GM21423 (cell line): ENCODE measurements around the gene SNX21.

Experiments
- ATAC-seq: cut with Tn5 transposase; IDR thresholded peaks from one replicate; pipeline ENCODE4 v1.9.1; 2021; ENCODE audit warnings: mild to moderate bottlenecking, moderate library complexity; ENCODE audit not compliant: unreplicated experiment

The SNX21 gene

DNA sequence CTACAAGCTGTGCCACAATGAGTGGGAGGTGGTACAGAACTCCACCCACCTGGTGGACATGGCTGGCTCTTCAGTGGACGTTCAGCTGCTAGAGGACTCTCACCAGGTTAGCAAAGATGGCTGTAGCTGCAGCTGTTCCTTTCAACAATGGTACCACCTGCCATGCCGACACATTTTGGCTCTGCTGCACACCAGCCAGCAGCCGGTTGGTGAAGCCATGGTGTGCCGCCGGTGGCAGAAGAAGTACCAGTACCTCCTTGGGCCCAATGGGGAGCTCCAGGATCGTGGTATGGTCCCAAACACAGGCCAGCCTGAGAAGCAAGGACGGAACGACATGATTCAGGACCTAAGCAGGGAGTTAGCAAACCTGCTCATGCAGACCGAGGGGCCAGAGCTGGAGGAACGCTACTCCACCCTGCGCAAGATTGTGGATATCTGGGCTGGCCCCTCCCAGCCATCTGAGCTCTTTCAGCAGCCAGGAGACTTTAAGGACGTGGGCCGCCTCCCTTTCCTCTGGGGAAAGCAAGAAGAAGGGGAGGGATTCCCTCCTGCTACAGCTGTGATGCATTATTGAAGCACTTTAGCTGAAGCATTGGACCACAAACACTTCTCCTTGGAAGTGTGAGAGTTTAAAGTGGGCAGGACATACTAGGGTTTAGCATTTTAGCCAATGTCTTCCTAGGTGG, 44.6 kb downstream of the SNX21 start:
- no peak for ATAC-seq

DNA sequence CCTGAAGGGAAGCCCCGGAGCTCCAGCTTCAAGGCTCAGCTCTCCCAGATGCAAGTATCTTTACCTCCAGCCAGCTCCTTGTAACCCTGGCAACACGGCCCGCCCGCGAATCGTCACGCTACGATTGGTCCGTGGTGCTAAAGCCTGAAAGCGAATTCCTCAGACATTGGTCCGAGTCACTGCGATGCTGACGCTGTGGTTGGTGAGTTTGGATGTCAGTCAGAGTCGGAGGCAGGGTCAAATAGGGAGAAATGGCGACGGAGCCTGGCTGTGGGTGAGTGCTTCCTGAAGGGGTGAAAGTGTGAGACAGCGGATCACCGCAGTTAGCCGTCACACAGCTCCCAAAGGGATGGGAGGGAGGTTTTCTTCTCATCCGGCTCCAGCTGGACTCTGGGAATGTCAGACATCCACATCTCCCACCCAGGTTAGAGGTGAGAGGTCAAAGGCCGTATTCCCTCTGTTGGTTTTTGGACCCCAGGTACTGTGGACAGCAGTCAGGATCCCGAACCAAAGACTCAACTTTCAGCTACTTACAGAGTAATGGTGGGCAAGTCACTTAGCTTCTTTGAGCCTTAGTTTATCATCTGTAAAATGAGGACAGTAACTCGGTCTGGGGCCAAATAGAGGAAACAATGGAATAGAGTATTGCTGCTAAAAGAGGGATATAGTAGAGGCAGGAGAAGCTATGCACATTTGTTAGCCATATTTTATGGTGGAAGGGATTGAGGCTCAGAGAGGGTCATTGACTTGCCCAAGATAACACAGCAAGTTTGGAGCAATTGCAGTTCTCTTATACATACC, 47.6 kb downstream of the SNX21 start, which contains the start of gene ZSWIM1:
Gene ZSWIM1, plus strand, starts transcription at position 240 of the 801 bp plus-strand sequence. CDS start 1,366 bp downstream, outside the sequence.
- ATAC-seq, result peak; percentile 98

DNA sequence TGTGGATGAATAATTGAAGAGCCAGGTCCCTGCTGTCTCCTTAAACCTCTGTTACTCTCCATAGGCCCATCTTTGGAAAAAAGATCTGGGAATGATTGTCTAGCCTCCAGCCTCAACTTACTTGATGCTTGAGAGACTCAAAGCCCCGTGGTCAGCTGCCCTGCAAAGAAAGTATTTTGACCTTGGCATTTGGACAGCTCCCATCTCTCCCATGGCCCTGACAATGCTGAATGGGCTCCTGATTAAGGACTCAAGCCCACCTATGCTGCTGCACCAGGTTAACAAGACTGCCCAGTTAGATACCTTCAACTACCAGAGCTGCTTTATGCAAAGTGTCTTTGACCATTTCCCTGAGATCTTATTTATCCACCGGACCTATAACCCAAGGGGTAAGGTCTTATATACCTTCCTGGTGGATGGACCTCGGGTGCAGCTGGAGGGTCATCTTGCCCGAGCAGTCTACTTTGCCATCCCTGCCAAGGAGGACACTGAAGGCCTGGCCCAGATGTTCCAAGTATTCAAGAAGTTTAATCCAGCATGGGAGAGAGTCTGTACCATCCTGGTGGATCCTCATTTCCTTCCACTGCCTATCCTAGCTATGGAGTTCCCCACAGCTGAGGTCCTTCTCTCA, 49.0 kb downstream of the SNX21 start:
- no peak for ATAC-seq

DNA sequence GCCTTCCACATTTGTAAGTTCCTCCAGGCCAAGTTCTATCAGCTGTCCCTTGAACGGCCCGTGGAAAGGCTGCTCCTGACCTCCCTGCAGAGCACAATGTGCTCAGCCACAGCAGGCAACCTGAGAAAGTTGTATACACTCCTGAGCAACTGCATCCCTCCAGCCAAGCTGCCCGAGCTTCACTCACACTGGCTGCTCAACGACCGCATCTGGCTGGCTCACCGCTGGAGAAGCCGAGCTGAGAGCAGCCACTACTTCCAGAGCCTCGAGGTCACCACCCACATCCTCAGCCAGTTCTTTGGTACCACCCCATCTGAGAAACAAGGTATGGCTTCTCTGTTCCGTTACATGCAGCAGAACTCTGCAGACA, 49.5 kb downstream of the SNX21 start:
- no peak for ATAC-seq

DNA sequence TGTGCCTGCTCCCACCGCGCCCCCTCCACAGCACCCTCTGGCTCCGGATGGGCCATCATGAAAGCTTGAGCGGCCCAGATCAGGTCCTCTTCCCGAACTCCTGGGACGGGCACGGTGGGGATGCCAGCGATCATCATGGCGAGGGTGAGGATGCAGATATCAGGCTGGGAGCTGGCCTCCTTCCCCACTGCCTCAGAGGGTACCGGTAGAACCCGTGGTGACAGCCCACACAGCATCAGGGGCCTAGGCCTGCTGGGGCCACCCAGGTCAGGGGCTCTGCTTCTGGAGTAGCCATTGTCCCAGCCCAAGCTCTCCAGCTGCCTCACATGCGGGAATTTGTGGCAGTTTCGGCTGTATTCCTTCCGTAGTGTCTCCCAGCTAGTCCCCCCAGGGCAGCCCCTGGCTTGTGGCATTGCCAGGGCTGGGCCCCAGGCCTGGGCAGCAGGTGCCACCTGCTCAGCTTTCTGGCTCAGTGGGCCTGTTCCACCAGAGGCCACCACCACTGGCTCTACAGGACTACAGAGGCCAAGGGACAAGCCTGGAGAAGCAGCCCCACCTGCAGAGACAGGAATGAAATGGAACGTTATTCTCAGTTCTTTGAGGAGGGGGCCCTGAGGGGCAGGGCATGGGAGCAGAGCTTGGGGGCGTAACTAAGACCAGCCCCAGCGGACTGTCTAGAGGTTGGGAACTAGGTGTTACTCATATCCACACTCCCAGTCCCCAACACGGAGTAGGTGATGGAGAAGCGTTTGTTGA, 53.2 kb downstream of the SNX21 start:
- no peak for ATAC-seq

DNA sequence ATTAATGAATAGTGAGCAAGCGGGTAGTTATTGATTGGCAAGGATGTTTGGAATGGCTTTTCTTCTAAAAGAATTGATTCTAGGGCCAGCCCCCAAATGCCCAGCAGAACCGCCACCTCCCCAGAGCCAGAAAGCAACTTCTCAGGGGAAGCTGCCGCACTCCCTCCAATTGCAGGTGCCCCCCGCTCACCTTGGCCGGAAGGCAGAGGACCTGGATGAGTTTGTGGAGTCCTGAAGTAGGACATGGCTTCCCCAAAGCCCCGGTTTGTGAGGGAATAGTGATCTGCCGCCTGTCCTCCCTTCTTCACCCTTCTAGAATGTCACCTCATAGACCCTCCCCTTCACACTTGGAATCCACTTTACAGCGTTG, 53.7 kb downstream of the SNX21 start, which contains the start of gene SPATA25:
Gene SPATA25, minus strand, starts transcription at position 277 of the 370 bp plus-strand sequence. Its CDS starts 32 bp downstream, at position 245.
- ATAC-seq, result no peak

DNA sequence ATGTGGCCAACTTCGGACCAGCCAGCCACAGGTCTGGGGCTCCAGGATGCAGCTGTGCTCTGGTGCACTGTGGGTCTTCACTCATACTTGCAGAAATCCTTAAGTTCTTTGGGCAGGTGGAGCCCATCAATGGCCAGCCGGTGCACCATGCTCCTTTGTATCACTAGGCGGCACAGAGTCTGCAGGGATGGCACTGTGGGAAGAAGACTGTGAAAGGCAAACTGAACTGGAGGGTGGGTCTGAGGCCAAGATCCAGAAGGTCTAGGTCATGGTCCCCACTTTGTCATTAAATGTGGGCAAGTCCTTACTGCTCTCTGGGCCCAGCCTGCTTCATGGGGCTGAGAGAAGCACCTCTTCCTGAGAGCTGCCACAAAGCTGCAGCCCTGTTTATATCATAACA, 55.1 kb downstream of the SNX21 start:
- no peak for ATAC-seq

DNA sequence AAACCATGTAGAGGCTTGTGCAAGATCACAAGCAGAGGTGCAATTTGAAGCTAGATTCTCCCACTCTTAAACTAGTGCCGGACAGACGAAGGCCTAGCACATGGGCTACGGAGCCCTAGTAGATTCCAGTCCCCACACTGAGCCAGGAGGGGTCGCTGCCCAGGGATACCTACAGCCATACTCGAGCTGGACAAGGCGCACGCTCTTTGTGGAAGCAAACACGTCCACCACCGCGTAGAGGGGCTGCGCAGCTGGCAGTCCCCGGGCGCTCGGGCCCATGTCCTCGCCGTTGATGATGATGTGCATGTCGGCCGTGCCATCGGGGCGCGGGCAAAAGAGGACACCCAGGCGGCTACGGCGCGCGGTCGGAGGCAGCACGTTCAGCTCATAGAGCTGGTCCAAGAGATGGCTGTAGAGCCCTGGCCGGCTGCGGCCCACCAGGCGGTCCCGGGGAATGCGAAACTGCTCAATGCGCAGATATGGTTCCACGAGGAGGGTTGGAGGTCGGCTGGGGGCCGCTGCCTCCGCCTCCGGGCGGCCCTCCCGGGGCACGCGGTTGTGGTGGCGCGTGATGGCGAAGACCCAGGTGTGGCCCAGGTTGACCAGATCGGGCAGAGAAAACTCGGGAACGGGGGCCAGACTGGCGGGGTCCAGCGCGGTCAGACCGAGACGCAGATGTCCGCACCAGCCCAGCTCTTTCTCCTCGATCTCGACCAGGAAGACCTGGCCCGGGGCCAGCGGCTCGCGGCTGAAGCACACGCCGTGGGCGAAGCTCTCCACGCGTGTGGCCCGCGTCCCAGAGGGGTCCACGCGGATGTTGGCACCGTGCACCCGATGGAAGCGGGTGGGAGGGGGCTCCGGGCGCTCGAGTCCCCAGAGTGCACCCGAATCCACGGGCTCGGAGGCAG, 56.7 kb downstream of the SNX21 start:
- ATAC-seq, result peak; percentile 14

DNA sequence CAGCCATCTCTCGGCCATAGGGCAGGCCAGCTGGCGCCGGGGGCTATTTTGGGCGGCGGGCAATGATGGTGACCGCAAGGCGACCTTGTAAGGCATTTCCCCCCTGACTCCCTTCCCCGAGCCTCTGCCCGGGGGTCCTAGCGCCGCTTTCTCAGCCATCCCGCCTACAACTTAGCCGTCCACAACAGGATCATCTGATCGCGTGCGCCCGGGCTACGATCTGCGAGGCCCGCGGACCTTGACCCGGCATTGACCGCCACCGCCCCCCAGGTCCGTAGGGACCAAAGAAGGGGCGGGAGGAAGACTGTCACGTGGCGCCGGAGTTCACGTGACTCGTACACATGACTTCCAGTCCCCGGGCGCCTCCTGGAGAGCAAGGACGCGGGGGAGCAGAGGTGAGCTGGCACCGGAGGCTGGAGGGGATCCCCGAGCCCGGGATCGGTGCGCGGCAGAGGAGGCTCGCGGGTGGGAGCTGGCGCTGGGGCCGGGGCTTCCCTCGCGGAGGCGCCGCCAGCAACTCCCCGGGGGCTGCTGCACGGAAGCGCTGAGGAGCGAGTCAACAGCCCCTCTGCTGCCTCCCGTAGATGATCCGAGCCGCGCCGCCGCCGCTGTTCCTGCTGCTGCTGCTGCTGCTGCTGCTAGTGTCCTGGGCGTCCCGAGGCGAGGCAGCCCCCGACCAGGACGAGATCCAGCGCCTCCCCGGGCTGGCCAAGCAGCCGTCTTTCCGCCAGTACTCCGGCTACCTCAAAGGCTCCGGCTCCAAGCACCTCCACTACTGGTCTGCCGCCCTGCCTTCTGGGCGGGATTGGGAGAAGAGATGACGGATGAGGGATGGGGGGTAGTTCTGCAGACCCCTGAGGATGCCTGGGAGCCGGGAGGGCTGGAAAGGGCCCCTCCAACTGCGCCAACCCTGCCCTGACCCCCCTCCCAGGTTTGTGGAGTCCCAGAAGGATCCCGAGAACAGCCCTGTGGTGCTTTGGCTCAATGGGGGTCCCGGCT, 57.7 kb downstream of the SNX21 start, which contains the start of the genes CTSA and NEURL2:
Gene CTSA, plus strand, starts transcription at position 351 of the 999 bp plus-strand sequence. Its CDS starts 234 bp downstream, at position 585.
Gene NEURL2, minus strand, starts transcription at position 224 of the 999 bp plus-strand sequence. Its CDS starts 217 bp downstream, at position 7.
- ATAC-seq, result peak; percentile 74

DNA sequence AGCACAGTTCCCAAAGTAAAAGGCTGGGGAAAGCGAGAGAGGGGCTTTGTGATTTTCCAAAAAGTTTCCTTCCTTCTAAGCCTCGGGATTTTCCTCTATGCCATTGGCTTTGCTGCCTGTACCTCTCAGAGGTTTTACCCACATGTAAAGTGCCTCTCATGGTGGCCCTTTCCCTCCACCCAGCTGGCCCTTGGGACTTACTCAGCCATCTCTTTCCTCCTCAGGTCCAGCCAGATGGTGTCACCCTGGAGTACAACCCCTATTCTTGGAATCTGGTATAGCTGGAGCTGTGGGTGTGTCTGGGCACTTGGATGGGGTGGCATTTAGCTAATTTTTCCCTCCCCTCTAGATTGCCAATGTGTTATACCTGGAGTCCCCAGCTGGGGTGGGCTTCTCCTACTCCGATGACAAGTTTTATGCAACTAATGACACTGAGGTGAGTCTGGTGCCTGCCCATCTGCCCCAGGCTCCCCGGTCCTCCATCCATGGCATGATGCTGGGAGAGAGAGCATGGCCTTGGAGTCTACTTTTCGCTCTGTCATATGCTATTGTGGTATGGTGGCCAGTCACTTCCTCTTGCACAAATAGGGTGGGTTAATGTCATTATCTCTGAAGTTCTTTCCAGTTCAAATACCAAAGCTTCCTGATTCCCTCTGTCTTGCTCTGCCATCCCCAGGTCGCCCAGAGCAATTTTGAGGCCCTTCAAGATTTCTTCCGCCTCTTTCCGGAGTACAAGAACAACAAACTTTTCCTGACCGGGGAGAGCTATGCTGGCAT, 58.6 kb downstream of the SNX21 start:
- no peak for ATAC-seq
